Ovary (tissue), 3 donors: Measurements from ENCODE around the gene EXT2.

Experiments used
- EP300 ChIP-seq: sonication (generic); formaldehyde crosslinking; IDR thresholded peaks from one replicate; pipeline ENCODE4 v1.6.1; 2017; ENCODE audit warnings: antibody characterized with exemption
- POLR2A ChIP-seq: fragments of 450-650 bp; IDR thresholded peaks from one replicate; pipeline ENCODE4 v1.6.1; 2017; ENCODE audit warnings: antibody characterized with exemption, mild to moderate bottlenecking, moderate library complexity
- TF ChIP-seq, protein P1 (sequence below), 3 donors: fragments of 450-650 bp in 2 of 3; fragments of 200-600 bp in 1 of 3; IDR thresholded peaks; one replicate each; pipeline versions ENCODE4 v1.5.1 to v1.8.0; 2016 to 2022; ENCODE audit warnings: antibody characterized with exemption in 3 of 3, mild to moderate bottlenecking in 1 of 3
- donor health status: DM: no; HTN: no; CAD: no.

DNA sequence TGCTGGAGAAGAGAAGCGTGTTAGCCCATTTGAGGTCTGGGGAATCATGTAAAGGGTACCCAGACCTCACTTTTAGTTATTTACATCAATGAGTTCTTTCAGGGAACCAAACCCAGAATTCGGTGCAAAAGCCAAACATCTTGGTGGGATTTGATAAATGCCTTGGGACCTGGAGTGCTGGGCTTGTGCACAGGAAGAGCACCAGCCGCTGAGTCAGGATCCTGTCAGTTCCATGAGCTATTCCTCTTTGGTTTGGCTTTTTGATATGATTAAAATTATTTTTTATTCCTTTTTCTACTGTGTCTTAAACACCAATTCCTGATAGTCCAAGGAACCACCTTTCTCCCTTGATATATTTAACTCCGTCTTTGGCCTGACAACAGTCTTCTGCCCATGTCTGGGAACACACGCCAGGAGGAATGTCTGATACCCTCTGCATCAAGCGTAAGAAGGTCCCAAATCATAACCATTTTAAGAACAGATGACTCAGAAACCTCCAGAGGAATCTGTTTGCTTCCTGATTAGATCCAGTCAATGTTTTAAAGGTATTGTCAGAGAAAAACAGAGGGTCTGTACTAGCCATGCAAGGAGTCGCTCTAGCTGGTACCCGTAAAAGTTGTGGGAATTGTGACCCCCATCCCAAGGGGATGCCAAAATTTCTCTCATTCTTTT is 149.3 kb downstream of the EXT2 start:
- TF ChIP-seq, protein P1, sequence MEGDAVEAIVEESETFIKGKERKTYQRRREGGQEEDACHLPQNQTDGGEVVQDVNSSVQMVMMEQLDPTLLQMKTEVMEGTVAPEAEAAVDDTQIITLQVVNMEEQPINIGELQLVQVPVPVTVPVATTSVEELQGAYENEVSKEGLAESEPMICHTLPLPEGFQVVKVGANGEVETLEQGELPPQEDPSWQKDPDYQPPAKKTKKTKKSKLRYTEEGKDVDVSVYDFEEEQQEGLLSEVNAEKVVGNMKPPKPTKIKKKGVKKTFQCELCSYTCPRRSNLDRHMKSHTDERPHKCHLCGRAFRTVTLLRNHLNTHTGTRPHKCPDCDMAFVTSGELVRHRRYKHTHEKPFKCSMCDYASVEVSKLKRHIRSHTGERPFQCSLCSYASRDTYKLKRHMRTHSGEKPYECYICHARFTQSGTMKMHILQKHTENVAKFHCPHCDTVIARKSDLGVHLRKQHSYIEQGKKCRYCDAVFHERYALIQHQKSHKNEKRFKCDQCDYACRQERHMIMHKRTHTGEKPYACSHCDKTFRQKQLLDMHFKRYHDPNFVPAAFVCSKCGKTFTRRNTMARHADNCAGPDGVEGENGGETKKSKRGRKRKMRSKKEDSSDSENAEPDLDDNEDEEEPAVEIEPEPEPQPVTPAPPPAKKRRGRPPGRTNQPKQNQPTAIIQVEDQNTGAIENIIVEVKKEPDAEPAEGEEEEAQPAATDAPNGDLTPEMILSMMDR (IDR thresholded peaks at IDR 0.05): no peak
- TF ChIP-seq POLR2A (no peak), EP300 (no peak)
